ENCODE data around the gene PEX11B.

DNA sequence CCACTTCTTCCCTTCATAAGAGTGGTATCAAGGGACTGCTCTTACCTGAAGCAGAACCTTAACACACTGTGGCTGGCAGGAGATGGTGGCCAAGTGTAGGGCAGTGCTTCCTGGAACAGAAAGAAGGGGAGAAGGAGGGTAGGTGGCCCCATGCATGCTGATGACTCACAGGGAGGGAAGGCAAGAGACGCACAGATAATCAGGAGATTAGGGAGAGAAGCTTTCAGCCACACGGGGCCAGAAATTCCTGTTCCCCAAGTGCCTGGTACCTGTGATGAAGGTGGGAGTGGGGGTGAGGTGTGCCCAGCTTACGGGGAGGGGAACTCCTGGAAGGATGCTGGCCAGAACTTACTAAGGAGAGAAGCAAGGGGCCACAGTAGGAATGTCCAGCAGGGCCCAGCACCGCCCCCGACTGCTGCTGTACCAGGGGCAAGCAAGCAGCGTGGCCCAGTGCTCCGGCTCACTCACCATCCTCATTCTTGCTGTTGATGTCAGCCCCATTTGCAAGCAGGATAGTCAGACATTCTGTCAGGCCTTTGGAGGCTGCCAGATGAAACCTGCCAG, 40.5 kb downstream of the PEX11B start:
- TF ChIP-seq NFE2L2 (IDR thresholded peaks at IDR 0.05; ENCODE audit: low read depth, low read length), result no peak
- TF ChIP-seq, protein P1, sequence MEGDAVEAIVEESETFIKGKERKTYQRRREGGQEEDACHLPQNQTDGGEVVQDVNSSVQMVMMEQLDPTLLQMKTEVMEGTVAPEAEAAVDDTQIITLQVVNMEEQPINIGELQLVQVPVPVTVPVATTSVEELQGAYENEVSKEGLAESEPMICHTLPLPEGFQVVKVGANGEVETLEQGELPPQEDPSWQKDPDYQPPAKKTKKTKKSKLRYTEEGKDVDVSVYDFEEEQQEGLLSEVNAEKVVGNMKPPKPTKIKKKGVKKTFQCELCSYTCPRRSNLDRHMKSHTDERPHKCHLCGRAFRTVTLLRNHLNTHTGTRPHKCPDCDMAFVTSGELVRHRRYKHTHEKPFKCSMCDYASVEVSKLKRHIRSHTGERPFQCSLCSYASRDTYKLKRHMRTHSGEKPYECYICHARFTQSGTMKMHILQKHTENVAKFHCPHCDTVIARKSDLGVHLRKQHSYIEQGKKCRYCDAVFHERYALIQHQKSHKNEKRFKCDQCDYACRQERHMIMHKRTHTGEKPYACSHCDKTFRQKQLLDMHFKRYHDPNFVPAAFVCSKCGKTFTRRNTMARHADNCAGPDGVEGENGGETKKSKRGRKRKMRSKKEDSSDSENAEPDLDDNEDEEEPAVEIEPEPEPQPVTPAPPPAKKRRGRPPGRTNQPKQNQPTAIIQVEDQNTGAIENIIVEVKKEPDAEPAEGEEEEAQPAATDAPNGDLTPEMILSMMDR (conservative IDR thresholded peaks at IDR 0.05; ENCODE audit: low read depth, low read length), result no peak
- no peak for TF ChIP-seq RAD21 (IDR thresholded peaks at IDR 0.05; ENCODE audit: low read length)
- no peak for TF ChIP-seq SMC3 (IDR thresholded peaks at IDR 0.05; ENCODE audit: low read depth, low read length)

All from IMR-90 (cell line).